Lower lobe of right lung (tissue), 2 donors: ENCODE results near the gene CASTOR2. TPM values are rescaled to one million over a fixed set of nuclear protein-coding genes. Genes with fewer than 3 reads are reported as not detected.

Experiments used
- ATAC-seq, 2 donors: fragments of 200-7000 bp; cut with Tn5 transposase; one replicate each; pipeline ENCODE4 v1.9.1; 2020 to 2022; ENCODE audit warnings: mild to moderate bottlenecking in 2 of 2, moderate library complexity in 2 of 2
- DNase-seq: peaks from one replicate; pipeline ENCODE4 v3.0.0-alpha.2; 2020
- H3K27ac ChIP-seq: fragments of 200-600 bp; one replicate; pipeline ENCODE4 v1.8.0; 2022
- H3K27me3 ChIP-seq: fragments of 200-600 bp; one replicate; pipeline ENCODE4 v1.8.0; 2022; ENCODE audit warnings: low read depth
- H3K36me3 ChIP-seq: fragments of 200-600 bp; one replicate; pipeline ENCODE4 v1.8.0; 2022; ENCODE audit warnings: mild to moderate bottlenecking
- H3K4me1 ChIP-seq: fragments of 200-600 bp; one replicate; pipeline ENCODE4 v1.8.0; 2022
- H3K4me3 ChIP-seq: fragments of 200-600 bp; one replicate; pipeline ENCODE4 v1.8.0; 2022; ENCODE audit warnings: mild to moderate bottlenecking
- H3K9me3 ChIP-seq: fragments of 200-600 bp; one replicate; pipeline ENCODE4 v1.8.0; 2022
- intact Hi-C: fragments of 100-400 bp; cut with DNase I; formaldehyde crosslinking; loops from one replicate; pipeline ENCODE4 v1.11.0; 2022
- total RNA-seq: library from RNA; stranded (reverse); fragmentation: NEBNext Ultra II Directional; extraction: Animal tissue kit (Norgen Biotek cat#: 25700); gene quantifications from one replicate; pipeline ENCODE4 v1.2.1, GENCODE V29; 2021
- TF ChIP-seq, protein P1 (sequence below): fragments of 200-600 bp; IDR thresholded peaks from one replicate; pipeline ENCODE4 v1.8.0; 2022; ENCODE audit warnings: antibody characterized with exemption, mild to moderate bottlenecking
- donor health status: DM: no; HTN: yes; CAD: no; lungs with severe emphysema.

The CASTOR2 gene
- total RNA-seq, 1 donor from 2014 or later, result 9.0 TPM

DNA sequence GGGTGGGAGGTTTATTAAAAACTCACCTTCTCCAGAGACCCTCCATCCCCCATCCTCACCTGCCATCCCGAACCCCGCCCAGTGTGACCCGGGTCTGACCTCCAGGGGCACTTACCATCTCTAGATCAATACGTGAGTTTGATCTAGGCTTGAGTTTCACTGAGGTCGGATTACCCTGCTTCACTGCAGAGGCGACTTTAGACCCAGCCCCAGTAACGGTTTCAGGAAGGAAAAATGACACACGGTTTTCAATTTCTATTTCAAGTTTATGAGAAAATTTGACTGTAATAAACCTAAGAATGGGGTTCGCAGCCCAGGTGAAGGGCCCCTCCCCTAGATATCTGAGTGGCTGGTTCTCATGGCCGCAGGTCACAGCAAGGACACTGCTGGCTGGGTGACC, 76.0 kb downstream of the CASTOR2 start:
- Histone ChIP-seq H3K27ac (no peak overlapping the region), H3K36me3 (peaks cover 42% of the 10 kb centered on the region), H3K4me3 (no peak overlapping the region), H3K27me3 (no peaks in the 10 kb centered on the region), H3K9me3 (no peaks in the 10 kb centered on the region), H3K4me1 (no peaks in the 10 kb centered on the region)
- intact Hi-C loops, result no loop called here
- TF ChIP-seq, protein P1, sequence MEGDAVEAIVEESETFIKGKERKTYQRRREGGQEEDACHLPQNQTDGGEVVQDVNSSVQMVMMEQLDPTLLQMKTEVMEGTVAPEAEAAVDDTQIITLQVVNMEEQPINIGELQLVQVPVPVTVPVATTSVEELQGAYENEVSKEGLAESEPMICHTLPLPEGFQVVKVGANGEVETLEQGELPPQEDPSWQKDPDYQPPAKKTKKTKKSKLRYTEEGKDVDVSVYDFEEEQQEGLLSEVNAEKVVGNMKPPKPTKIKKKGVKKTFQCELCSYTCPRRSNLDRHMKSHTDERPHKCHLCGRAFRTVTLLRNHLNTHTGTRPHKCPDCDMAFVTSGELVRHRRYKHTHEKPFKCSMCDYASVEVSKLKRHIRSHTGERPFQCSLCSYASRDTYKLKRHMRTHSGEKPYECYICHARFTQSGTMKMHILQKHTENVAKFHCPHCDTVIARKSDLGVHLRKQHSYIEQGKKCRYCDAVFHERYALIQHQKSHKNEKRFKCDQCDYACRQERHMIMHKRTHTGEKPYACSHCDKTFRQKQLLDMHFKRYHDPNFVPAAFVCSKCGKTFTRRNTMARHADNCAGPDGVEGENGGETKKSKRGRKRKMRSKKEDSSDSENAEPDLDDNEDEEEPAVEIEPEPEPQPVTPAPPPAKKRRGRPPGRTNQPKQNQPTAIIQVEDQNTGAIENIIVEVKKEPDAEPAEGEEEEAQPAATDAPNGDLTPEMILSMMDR, result no peak
- no peak for ATAC-seq
- DNase-seq, result no peak

- ATAC-seq (no peak), DNase-seq (no peak)
- Histone ChIP-seq H3K27ac (no peak overlapping the region), H3K4me3 (no peak overlapping the region), H3K4me1 (no peaks in the 10 kb centered on the region), H3K27me3 (no peaks in the 10 kb centered on the region), H3K36me3 (peaks cover 55% of the 10 kb centered on the region), H3K9me3 (no peaks in the 10 kb centered on the region)
- intact Hi-C loops, result no loop called here
- TF ChIP-seq, protein P1, result no peak
Observed at GRCh38 chr7:75042286-75042685, 77.8 kb downstream of the CASTOR2 start.

GRCh38 chr7:75042831-75043703, 78.6 kb downstream of the CASTOR2 start:
- no peaks in the 10 kb centered on the region for H3K27me3 ChIP-seq
- ATAC-seq (no peak), DNase-seq (no peak)
- intact Hi-C loops, result no loop called here
- H3K9me3 ChIP-seq, result no peaks in the 10 kb centered on the region
- H3K4me3 ChIP-seq, result no peak overlapping the region
- peaks cover 60% of the 10 kb centered on the region for H3K36me3 ChIP-seq
- H3K4me1 ChIP-seq, result no peaks in the 10 kb centered on the region
- TF ChIP-seq, protein P1, result no peak
- no peak overlapping the region for H3K27ac ChIP-seq

DNA sequence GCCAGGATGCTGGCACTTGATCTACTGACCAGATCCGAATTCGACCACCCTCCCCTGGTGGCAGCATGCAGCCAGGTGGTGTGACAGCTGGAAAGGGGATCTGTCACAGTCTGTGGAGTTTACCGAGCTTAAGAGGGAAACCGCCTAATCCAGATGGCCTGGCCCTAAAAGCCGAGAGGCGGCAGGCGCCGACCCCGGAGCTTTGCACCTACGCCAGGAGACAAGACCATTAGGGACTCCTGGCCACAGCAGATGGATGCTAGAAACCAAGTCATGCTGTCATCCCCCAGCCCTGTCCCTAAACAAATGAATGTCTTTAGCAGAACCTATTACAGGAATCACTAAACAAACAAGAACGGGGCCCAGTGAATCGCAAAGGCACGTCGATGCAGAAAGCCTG, 81.4 kb downstream of the CASTOR2 start:
- Histone ChIP-seq H3K36me3 (peaks cover 88% of the 10 kb centered on the region), H3K4me1 (no peaks in the 10 kb centered on the region), H3K27ac (no peak overlapping the region), H3K27me3 (no peaks in the 10 kb centered on the region), H3K9me3 (no peaks in the 10 kb centered on the region), H3K4me3 (no peak overlapping the region)
- ATAC-seq (no peak), DNase-seq (no peak)
- intact Hi-C loops, result no loop called here
- TF ChIP-seq, protein P1, result no peak

GRCh38 chr7:75048435-75049379, 84.2 kb downstream of the CASTOR2 start:
- no peak for ATAC-seq

More at GRCh38 chr7:75048435-75049379, 84.2 kb downstream of the CASTOR2 start:
- DNase-seq, result no peak
- Histone ChIP-seq H3K4me3 (no peak overlapping the region), H3K27me3 (no peaks in the 10 kb centered on the region), H3K4me1 (no peaks in the 10 kb centered on the region), H3K27ac (no peak overlapping the region), H3K36me3 (peaks cover 86% of the 10 kb centered on the region), H3K9me3 (no peaks in the 10 kb centered on the region)
- TF ChIP-seq, protein P1, result no peak
- intact Hi-C loops, result no loop called here
